Measurements from ENCODE around the gene CFAP119. TPM values are rescaled to one million over a fixed set of nuclear protein-coding genes. Genes with fewer than 3 reads are reported as not detected.

Gene CFAP119
- total RNA-seq, 6 experiments from 2014 or later = 4.3 to 7.6 (median 5.1) TPM

DNA sequence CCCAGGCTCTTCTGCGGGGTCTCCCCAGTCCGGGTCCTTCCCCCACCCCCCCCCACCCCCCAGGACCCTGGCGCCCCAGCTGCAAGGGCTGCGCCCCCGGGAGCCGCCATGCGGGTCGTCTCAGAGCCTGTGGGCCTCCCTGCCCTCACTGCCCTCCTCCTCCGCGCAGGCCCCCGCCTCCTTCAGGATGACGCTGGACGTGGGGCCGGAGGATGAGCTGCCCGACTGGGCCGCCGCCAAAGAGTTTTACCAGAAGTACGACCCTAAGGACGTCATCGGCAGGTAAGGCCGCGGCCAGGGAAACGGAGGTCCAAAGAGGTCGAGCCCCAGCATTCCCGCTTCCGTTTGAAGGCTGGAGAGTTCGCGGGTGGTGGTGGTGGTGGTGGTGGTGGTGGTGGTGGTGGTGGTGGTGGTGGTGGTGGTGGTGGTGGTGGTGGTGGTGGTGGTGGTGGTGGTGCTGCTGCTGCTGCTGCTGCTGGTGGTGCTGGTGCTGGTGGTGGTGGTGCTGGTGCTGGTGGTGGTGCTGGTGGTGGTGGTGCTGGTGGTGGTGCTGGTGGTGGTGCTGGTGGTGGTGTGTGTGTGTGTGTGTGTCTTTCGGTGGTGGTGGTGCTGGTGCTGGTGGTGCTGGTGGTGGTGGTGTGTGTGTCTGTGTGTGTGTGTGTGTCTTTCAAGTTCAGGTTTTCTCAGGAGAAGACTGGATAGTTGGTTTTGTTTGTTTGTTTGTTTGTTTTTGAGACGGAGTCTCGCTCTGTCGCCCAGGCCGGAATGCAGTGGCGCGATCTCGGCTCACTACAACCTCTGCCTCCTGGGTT lies 13.0 kb downstream of the CFAP119 start:
- Mint-ChIP-seq H3K27me3 (ENCODE audit: insufficient read depth) (peaks cover 5% of the 10 kb centered on the region), H3K4me3 (peak overlapping the region; percentile 97), H3K9me3 (no peaks in the 10 kb centered on the region), H3K27ac (peak overlapping the region; percentile 83), H3K4me1 (ENCODE audit: low read depth) (peaks cover 32% of the 10 kb centered on the region), H3K36me3 (ENCODE audit: low read depth) (peaks cover 20% of the 10 kb centered on the region)
- DNase-seq = peak; percentile 23
- TF ChIP-seq, protein P1, sequence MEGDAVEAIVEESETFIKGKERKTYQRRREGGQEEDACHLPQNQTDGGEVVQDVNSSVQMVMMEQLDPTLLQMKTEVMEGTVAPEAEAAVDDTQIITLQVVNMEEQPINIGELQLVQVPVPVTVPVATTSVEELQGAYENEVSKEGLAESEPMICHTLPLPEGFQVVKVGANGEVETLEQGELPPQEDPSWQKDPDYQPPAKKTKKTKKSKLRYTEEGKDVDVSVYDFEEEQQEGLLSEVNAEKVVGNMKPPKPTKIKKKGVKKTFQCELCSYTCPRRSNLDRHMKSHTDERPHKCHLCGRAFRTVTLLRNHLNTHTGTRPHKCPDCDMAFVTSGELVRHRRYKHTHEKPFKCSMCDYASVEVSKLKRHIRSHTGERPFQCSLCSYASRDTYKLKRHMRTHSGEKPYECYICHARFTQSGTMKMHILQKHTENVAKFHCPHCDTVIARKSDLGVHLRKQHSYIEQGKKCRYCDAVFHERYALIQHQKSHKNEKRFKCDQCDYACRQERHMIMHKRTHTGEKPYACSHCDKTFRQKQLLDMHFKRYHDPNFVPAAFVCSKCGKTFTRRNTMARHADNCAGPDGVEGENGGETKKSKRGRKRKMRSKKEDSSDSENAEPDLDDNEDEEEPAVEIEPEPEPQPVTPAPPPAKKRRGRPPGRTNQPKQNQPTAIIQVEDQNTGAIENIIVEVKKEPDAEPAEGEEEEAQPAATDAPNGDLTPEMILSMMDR (IDR thresholded peaks at IDR 0.05) = no peak

DNA sequence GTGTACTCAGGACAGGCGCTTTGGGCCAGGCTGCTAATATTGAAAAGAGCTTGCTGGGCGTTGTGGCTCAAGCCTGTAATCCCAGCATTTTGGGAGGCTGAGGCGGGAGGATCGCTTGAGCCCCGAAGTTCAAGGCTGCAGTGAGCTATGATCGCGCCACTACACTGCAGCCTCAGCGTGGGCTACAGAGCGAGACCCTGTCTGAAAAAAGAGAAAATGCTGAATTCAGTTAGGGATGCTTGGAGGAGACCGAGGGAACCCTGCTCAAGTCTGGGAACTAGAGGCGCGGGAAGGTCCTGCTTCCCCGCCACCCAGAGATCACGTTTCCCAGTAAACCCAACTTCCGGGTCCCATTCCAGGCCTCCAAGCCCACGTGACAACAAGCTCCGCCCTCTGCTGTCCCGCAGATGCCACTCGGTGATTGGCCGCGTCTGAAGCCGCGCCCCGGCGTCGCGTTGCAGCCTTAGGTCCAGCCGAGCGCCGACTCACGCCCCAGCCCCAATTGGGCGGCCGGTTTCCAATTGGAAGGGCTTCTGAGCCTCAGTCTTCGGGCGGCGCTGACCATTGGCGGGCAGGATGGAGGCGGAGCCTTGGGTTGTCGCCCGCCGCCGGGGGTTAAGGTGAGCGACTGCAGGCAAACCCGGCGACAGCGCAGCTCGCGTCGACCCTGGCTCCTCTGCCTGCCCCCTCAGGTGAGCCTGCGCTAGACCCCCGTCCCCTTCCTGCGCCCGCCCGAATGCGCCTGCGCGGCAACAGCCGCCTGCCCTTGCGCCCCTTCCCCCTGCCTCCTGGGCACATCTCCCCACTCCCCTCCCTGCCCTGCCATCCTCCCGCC lies 13.8 kb downstream of the CFAP119 start, which contains the start of gene PHKG2:
TSS of gene PHKG2 (plus strand) at position 627 of the 835 bp plus-strand sequence. CDS start 396 bp downstream, outside the sequence.
- H3K4me3 Mint-ChIP-seq = peak within 1 kb of the TSS; percentile 97
- peaks cover 25% of the 10 kb centered on the region for H3K36me3 Mint-ChIP-seq (ENCODE audit: low read depth)
- peak within 1 kb of the TSS; percentile 89 for H3K27ac Mint-ChIP-seq
- H3K4me1 Mint-ChIP-seq (ENCODE audit: low read depth) = peaks cover 32% of the 10 kb centered on the region
- no peaks in the 10 kb centered on the region for H3K9me3 Mint-ChIP-seq
- peaks cover 5% of the 10 kb centered on the region for H3K27me3 Mint-ChIP-seq (ENCODE audit: insufficient read depth)
- DNase-seq = peak; percentile 98
- TF ChIP-seq, protein P1 (IDR thresholded peaks at IDR 0.05) = no peak

DNA sequence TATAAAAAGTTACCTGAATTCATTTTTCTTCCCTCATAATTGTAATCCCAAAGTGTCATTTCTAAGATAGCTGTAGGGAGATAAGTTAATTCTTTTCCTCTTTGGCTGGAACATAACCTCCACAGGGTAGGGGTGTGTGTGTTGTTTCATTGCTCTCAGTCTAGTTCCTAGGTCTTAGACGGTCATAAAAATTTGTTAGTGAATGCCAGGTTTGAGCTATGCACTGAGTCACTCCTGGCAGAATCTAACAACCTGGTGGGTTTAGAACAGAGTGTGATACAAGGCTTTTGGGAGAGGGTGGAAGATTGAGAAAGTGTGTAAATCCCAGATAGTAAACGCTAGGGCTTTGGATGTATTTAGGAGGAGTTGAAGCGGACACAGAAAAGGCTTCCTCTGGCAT lies 14.5 kb downstream of the CFAP119 start:
- no peaks in the 10 kb centered on the region for H3K9me3 Mint-ChIP-seq
- peaks cover 5% of the 10 kb centered on the region for H3K27me3 Mint-ChIP-seq (ENCODE audit: insufficient read depth)
- H3K27ac Mint-ChIP-seq = peak overlapping the region; percentile 89
- peaks cover 25% of the 10 kb centered on the region for H3K36me3 Mint-ChIP-seq (ENCODE audit: low read depth)
- peak; percentile 52 for DNase-seq
- TF ChIP-seq, protein P1 (IDR thresholded peaks at IDR 0.05) = no peak
- H3K4me3 Mint-ChIP-seq = peak overlapping the region; percentile 97
- peaks cover 32% of the 10 kb centered on the region for H3K4me1 Mint-ChIP-seq (ENCODE audit: low read depth)

- Mint-ChIP-seq H3K27ac (peak overlapping the region; percentile 89), H3K36me3 (ENCODE audit: low read depth) (peaks cover 31% of the 10 kb centered on the region), H3K4me3 (peak overlapping the region; percentile 34), H3K9me3 (no peaks in the 10 kb centered on the region), H3K4me1 (ENCODE audit: low read depth) (peaks cover 38% of the 10 kb centered on the region), H3K27me3 (ENCODE audit: insufficient read depth) (peaks cover 4% of the 10 kb centered on the region)
- TF ChIP-seq, protein P1 (IDR thresholded peaks at IDR 0.05) = no peak
- DNase-seq = no peak
Observed at GRCh38 chr16:30746638-30747175, 15.2 kb downstream of the CFAP119 start.

GRCh38 chr16:30745082-30745481 lies 16.8 kb downstream of the CFAP119 start:
- Mint-ChIP-seq H3K27me3 (ENCODE audit: insufficient read depth) (peaks cover 4% of the 10 kb centered on the region), H3K9me3 (no peaks in the 10 kb centered on the region), H3K27ac (no peak overlapping the region), H3K4me1 (ENCODE audit: low read depth) (peaks cover 54% of the 10 kb centered on the region), H3K4me3 (no peak overlapping the region), H3K36me3 (ENCODE audit: low read depth) (peaks cover 33% of the 10 kb centered on the region)
- no peak for DNase-seq
- TF ChIP-seq, protein P1 (IDR thresholded peaks at IDR 0.05) = no peak

All from HFFc6 (cell line).